Loucy (cell line): ENCODE measurements around the gene MIB1.
"Not testable (repeated sequence)": the region's sequence is repeated elsewhere in the genome, so short reads cannot be mapped to it uniquely, and the experiment has no call there.

Experiments used
- H2AFZ ChIP-seq: fragments of 200-600 bp; sonication (generic); 2 replicates; pipeline ENCODE4 v1.6.0; 2016; ENCODE audit warnings: antibody characterized with exemption, mild to moderate bottlenecking, low read length, moderate library complexity
- H3F3A ChIP-seq: fragments of 200-600 bp; 2 replicates; pipeline ENCODE4 v1.6.0; 2016; ENCODE audit warnings: antibody characterized with exemption, low read depth, mild to moderate bottlenecking
- H3K27me3 ChIP-seq: fragments of 200-600 bp; sonication (generic); 2 replicates; pipeline ENCODE4 v1.6.1; 2014; ENCODE audit warnings: low read length, mild to moderate bottlenecking; ENCODE audit not compliant: insufficient read depth, poor library complexity, severe bottlenecking
- H3K36me3 ChIP-seq: fragments of 200-600 bp; sonication (generic); 2 replicates; pipeline ENCODE4 v1.6.1; 2016; ENCODE audit warnings: low read length; ENCODE audit not compliant: insufficient read depth
- H3K4me1 ChIP-seq: fragments of 200-600 bp; sonication (generic); 2 replicates; pipeline ENCODE4 v1.5.1; 2014; ENCODE audit warnings: low read length, mild to moderate bottlenecking; ENCODE audit not compliant: insufficient read depth, poor library complexity, severe bottlenecking
- H3K4me2 ChIP-seq: fragments of 200-600 bp; sonication (generic); 2 replicates; pipeline ENCODE4 v1.6.0; 2014; ENCODE audit warnings: antibody characterized with exemption, low read length, low read depth, mild to moderate bottlenecking; ENCODE audit not compliant: poor library complexity, severe bottlenecking
- H3K4me3 ChIP-seq: fragments of 200-600 bp; sonication (generic); 2 replicates; pipeline ENCODE4 v1.5.1; 2014; ENCODE audit warnings: low read length, mild to moderate bottlenecking, mixed read lengths; ENCODE audit not compliant: poor library complexity, severe bottlenecking
- H3K79me2 ChIP-seq: fragments of 200-600 bp; sonication (generic); 2 replicates; pipeline ENCODE4 v1.6.1; 2014; ENCODE audit warnings: low read length; ENCODE audit not compliant: insufficient read depth
- H3K9ac ChIP-seq: fragments of 200-600 bp; sonication (generic); 2 replicates; pipeline ENCODE4 v1.6.0; 2014; ENCODE audit warnings: mild to moderate bottlenecking, low read depth, low read length, moderate library complexity; ENCODE audit not compliant: poor library complexity, severe bottlenecking
- H3K9me2 ChIP-seq: fragments of 200-600 bp; sonication (generic); replicated peaks from 2 replicates; pipeline ENCODE4 v1.6.1; 2016; ENCODE audit warnings: low read depth, low read length, mixed read lengths
- H3K9me3 ChIP-seq: fragments of 200-600 bp; sonication (generic); 2 replicates; pipeline ENCODE4 v1.6.1; 2014; ENCODE audit warnings: mild to moderate bottlenecking, antibody characterized with exemption, low read length, low read depth; ENCODE audit not compliant: insufficient read depth
- H4K20me1 ChIP-seq: fragments of 200-600 bp; sonication (generic); 2 replicates; pipeline ENCODE4 v1.6.0; 2014; ENCODE audit warnings: antibody characterized with exemption, low read length, mild to moderate bottlenecking; ENCODE audit not compliant: insufficient read depth, poor library complexity, severe bottlenecking
- EZH2phosphoT487 ChIP-seq: fragments of 200-600 bp; IDR thresholded peaks from 2 replicates; pipeline ENCODE4 v1.6.1; 2018; ENCODE audit warnings: antibody characterized with exemption, mild to moderate bottlenecking, moderate library complexity, borderline replicate concordance
- TF ChIP-seq, protein P1 (sequence below): fragments of 200-600 bp; sonication (generic); conservative IDR thresholded peaks from 2 replicates; pipeline ENCODE4 v1.5.1; 2014; ENCODE audit warnings: mild to moderate bottlenecking, antibody characterized with exemption, low read length

MIB1 gene

DNA sequence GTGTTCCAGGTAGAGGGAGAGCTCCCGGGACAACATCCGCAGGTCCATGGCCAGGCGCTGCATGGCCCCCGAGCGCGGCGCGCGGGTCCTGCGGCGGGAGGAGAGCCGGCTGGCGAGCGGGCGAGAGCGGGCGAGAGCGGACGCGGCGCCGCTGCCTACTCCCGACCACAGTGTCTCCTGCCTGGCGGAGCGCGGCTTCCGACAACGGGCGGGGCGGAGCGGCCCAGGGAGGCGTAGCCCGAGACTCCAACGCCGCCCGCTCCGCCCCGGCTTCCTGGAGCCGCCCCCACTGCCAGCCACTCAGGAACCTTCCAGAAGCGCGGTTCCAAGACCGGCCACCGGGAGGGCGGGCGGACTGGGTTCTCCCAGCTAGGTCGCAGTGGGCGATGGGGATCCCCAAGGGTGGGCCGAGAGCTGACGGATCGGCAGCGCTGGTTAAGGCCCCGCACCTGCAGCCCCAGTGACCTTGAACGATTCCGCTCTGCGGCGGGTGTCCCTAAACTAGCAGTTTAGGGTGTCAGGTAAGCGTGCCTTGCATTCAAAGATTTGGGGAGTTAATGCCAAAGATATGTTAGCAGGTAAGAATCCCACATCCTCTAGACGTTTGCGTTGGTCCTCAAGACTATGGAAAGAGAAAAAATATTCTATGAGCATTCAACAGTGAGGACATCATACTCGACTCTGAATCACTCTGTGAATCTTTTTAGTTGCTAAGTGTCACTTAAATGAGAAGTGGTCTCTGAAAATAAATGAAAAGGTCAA lies 35.8 kb upstream of the MIB1 start, which contains the start of gene ABHD3:
Gene ABHD3 (minus strand): TSS at position 172 of the 762 bp plus-strand sequence. CDS start 109 bp downstream, at position 63.
- Histone ChIP-seq H3K9ac (peak within 1 kb of the TSS; percentile 81), H2AFZ (peak within 1 kb of the TSS; percentile 98), H3K36me3 (no peaks in the 10 kb centered on the region), H3K9me3 (no peaks in the 10 kb centered on the region), H3K4me2 (peak within 1 kb of the TSS; percentile 82), H3K9me2 (no peaks in the 10 kb centered on the region), H3K79me2 (peaks cover 31% of the 10 kb centered on the region), H3K4me3 (peak within 1 kb of the TSS; percentile 99), H3K27me3 (no peaks in the 10 kb centered on the region), H3K4me1 (peaks cover 26% of the 10 kb centered on the region), H4K20me1 (peaks cover 8% of the 10 kb centered on the region), H3F3A (no peaks in the 10 kb centered on the region)
- TF ChIP-seq EZH2phosphoT487: no peak
- TF ChIP-seq, protein P1, sequence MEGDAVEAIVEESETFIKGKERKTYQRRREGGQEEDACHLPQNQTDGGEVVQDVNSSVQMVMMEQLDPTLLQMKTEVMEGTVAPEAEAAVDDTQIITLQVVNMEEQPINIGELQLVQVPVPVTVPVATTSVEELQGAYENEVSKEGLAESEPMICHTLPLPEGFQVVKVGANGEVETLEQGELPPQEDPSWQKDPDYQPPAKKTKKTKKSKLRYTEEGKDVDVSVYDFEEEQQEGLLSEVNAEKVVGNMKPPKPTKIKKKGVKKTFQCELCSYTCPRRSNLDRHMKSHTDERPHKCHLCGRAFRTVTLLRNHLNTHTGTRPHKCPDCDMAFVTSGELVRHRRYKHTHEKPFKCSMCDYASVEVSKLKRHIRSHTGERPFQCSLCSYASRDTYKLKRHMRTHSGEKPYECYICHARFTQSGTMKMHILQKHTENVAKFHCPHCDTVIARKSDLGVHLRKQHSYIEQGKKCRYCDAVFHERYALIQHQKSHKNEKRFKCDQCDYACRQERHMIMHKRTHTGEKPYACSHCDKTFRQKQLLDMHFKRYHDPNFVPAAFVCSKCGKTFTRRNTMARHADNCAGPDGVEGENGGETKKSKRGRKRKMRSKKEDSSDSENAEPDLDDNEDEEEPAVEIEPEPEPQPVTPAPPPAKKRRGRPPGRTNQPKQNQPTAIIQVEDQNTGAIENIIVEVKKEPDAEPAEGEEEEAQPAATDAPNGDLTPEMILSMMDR: peak; percentile 29

DNA sequence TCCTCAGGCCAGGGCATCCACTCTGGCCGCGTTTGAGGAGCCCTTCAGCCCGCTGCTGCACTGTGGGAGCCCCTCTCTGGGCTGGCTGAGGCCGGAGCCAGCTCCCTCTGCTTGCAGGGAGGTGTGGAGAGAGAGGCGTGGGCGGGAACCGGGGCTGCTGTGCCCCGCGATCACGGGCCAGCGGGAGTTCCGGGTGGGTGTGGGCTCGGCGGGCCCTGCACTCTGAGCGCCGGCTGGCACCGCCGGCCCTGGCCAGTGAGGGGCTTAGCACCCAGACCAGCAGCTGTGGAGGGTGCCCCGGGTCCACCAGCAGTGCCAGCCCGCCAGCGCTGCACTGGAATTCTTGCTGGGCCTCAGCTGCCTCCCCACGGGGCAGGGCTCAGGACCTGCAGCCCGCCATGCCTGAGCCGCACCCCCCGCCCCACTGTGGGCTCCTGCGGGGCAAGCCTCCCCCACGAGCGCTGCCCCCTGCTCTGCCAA lies 34.2 kb upstream of the MIB1 start:
- Histone ChIP-seq H3K4me2 (no peak overlapping the region), H3K9me3 (no peaks in the 10 kb centered on the region), H3K36me3 (no peaks in the 10 kb centered on the region), H3K27me3 (no peaks in the 10 kb centered on the region), H3K4me1 (peaks cover 24% of the 10 kb centered on the region), H4K20me1 (peaks cover 8% of the 10 kb centered on the region), H2AFZ (no peak overlapping the region), H3K9me2 (no peaks in the 10 kb centered on the region), H3K4me3 (no peak overlapping the region), H3K79me2 (peaks cover 26% of the 10 kb centered on the region), H3F3A (no peaks in the 10 kb centered on the region), H3K9ac (no peak overlapping the region)
- TF ChIP-seq, protein P1: no peak
- TF ChIP-seq EZH2phosphoT487: no peak

DNA sequence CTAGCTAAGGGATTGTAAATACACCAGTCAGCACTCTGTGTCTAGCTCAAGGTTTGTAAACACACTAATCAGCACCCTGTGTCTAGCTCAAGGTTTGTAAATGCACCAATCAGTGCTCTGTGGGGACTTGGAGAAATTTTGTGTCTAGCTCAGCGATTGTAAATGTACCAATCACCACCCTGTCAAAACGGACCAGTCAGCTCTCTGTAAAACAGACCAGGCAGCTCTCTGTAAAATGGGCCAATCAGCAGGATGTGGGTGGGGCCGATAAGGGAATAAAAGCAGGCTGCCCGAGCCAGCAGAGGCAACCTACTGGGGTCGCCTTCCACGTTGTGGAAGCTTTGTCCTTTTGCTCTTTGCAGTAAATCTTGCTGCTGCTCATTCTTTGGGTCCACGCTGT lies 33.5 kb upstream of the MIB1 start:
- peaks cover 19% of the 10 kb centered on the region for H3K79me2 ChIP-seq

DNA sequence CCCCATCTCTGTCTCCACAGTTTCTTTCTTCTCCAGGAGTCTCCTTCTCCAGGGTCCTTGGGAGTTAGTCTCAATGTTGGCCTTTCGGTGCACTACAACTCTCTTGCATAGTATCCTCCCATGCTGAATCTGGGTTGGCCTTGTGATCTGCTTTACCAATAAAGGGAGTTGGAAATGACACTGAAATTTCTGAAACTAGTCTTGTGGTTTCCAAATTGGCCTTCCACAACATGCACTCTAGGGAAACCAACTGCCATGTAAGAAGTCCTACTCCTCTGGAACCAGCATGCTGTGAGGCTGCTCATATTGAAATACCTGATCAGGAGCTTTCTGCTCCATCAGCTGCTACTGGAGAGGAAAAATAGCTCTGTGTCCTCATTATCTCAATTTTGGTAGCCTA lies 26.1 kb upstream of the MIB1 start:
- no peak overlapping the region for H3K4me3 ChIP-seq
- TF ChIP-seq EZH2phosphoT487: no peak
- no peak overlapping the region for H3K9ac ChIP-seq
- no peaks in the 10 kb centered on the region for H3K4me1 ChIP-seq
- no peaks in the 10 kb centered on the region for H4K20me1 ChIP-seq
- no peak overlapping the region for H2AFZ ChIP-seq
- no peak overlapping the region for H3K4me2 ChIP-seq
- no peaks in the 10 kb centered on the region for H3K9me3 ChIP-seq
- H3K36me3 ChIP-seq: no peaks in the 10 kb centered on the region
- H3K27me3 ChIP-seq: no peaks in the 10 kb centered on the region
- no peaks in the 10 kb centered on the region for H3K79me2 ChIP-seq
- H3K9me2 ChIP-seq: no peaks in the 10 kb centered on the region
- no peaks in the 10 kb centered on the region for H3F3A ChIP-seq

More for the DNA sequence above, 33.5 kb upstream of the MIB1 start:
- not testable (repeated sequence) for H2AFZ ChIP-seq, H3K9me2 ChIP-seq, H4K20me1 ChIP-seq, H3K27me3 ChIP-seq, H3K4me3 ChIP-seq, H3F3A ChIP-seq, H3K9me3 ChIP-seq, H3K9ac ChIP-seq, H3K4me2 ChIP-seq, H3K36me3 ChIP-seq
- peaks cover 17% of the 10 kb centered on the region for H3K4me1 ChIP-seq
